Lower leg skin (tissue), 4 donors: ENCODE data around the gene NUBP1. TPM values are rescaled to one million over a fixed set of nuclear protein-coding genes. Genes with fewer than 3 reads are reported as not detected.

Source experiments
- DNase-seq, 2 donors: peaks; one replicate each; pipeline ENCODE4 v3.0.0-alpha.2; 2019; ENCODE audit warnings: low spot score in 2 of 2
- H3K4me3 ChIP-seq: fragments of 200-600 bp; sonication (generic); 2 replicates; pipeline ENCODE4 v1.5.1; 2017; ENCODE audit warnings: mild to moderate bottlenecking, low read depth; ENCODE audit not compliant: poor library complexity, severe bottlenecking
- CTCF ChIP-seq, 3 donors: fragments of 450-650 bp; IDR thresholded peaks; one replicate each; pipeline ENCODE4 v1.5.1; 2016; ENCODE audit warnings: antibody characterized with exemption in 3 of 3, mild to moderate bottlenecking in 3 of 3, moderate library complexity in 2 of 3
- POLR2A ChIP-seq, 2 donors: fragments of 450-650 bp; IDR thresholded peaks; one replicate each; pipeline ENCODE4 v1.6.1; 2016 to 2017; ENCODE audit warnings: antibody characterized with exemption in 2 of 2, mild to moderate bottlenecking in 1 of 2, moderate library complexity in 1 of 2
- WGBS, 2 donors: methylation state at CpG; one replicate each; pipeline ENCODE4 v1.1.5; 2018; 5-methylcytosine and 5-hydroxymethylcytosine counted together
- intact Hi-C: fragments of 100-400 bp; cut with DNase I; formaldehyde crosslinking; loops from one replicate; pipeline ENCODE4 v1.15.0; 2023; ENCODE audit warnings: low total_unique reads
- total RNA-seq, 4 donors: library from RNA; depleted of rRNA; stranded (reverse); fragments of >200 nt; gene quantifications; one replicate each; pipeline ENCODE4 v1.1.0, GENCODE V29; 2016

NUBP1 gene
- total RNA-seq, 4 donors from 2014 or later: 16.3 to 26.7 (median 25.1) TPM

- DNase-seq: no peak
- WGBS, 2 donors: 42 to 45% methylated on average over 6 of the region's 6 CpGs
- H3K4me3 ChIP-seq: no peak overlapping the region
- intact Hi-C loops: no loop called here
- no peak for TF ChIP-seq POLR2A (IDR thresholded peaks at IDR 0.05)
- TF ChIP-seq CTCF (IDR thresholded peaks at IDR 0.05): no peak
Measured at GRCh38 chr16:10812312-10813098, 68.9 kb downstream of the NUBP1 start.

GRCh38 chr16:10813099-10813455 lies 69.4 kb downstream of the NUBP1 start:
- WGBS, 2 donors: 78 to 79% methylated on average over 4 of the region's 4 CpGs
- TF ChIP-seq POLR2A (IDR thresholded peaks at IDR 0.05) (no peak), CTCF (IDR thresholded peaks at IDR 0.05) (no peak)
- H3K4me3 ChIP-seq: no peak overlapping the region
- no peak for DNase-seq
- intact Hi-C loops: no loop called here

GRCh38 chr16:10817514-10817913 lies 73.9 kb downstream of the NUBP1 start:
- H3K4me3 ChIP-seq: no peak overlapping the region
- DNase-seq: no peak
- WGBS, 2 donors: 87 to 88% methylated on average over 1 of the region's 1 CpG
- intact Hi-C loops: no loop called here
- TF ChIP-seq POLR2A (IDR thresholded peaks at IDR 0.05): no peak
- no peak for TF ChIP-seq CTCF (IDR thresholded peaks at IDR 0.05)

- TF ChIP-seq CTCF (IDR thresholded peaks at IDR 0.05): no peak
- TF ChIP-seq POLR2A (IDR thresholded peaks at IDR 0.05): no peak
- DNase-seq: no peak
- 30 to 39% methylated on average over 61 to 64 of the region's 64 CpGs for WGBS, 2 donors
- H3K4me3 ChIP-seq: no peak within 1 kb of the TSS
- intact Hi-C loops: no loop called here
Measured at GRCh38 chr16:10817963-10818941, 74.6 kb downstream of the NUBP1 start, which contains the start of gene TVP23A. TVP23A (minus strand) TSS chr16:10818794; CDS start chr16:10818493, 301 bp downstream.

Other genes with a start within 250 kb of the NUBP1 start
- gene EMP2, start 163.2 kb upstream of the NUBP1 start, total RNA-seq: 100 to 1,000 TPM in 2 of 4 donors, 10 to 100 TPM in 2; 74.1 to 167 (median 104) TPM
- gene TEKT5, start 48.9 kb upstream of the NUBP1 start, total RNA-seq: under 1 TPM in 3 of 4 donors, not detected in 1; 0.20 to 0.93 (median 0.42) TPM
- under 1 TPM in 2 of 4 donors, not detected in 2; 0.19 TPM for gene TVP23A, start 75.0 kb downstream of the NUBP1 start, total RNA-seq
- gene CIITA, start 133.4 kb downstream of the NUBP1 start, total RNA-seq: 10 to 100 TPM; 14.0 to 20.1 (median 17.9) TPM
- 10 to 100 TPM; 38.1 to 63.6 (median 58.9) TPM for gene DEXI, start 198.6 kb downstream of the NUBP1 start, total RNA-seq
- gene CLEC16A, start 200.7 kb downstream of the NUBP1 start, total RNA-seq: 10 to 100 TPM; 26.8 to 30.0 (median 29.5) TPM